Neutrophil (primary cell): ENCODE results near the gene TUB.

ENCODE experiments used
- H3K27ac ChIP-seq: fragments of 200-600 bp; sonication (generic); 2 replicates; pipeline ENCODE4 v1.5.1; 2016; ENCODE audit warnings: mild to moderate bottlenecking, moderate library complexity
- H3K27me3 ChIP-seq: fragments of 200-600 bp; sonication (generic); 2 replicates; pipeline ENCODE4 v1.6.0; 2016; ENCODE audit warnings: mild to moderate bottlenecking
- H3K36me3 ChIP-seq: fragments of 200-600 bp; sonication (generic); 2 replicates; pipeline ENCODE4 v1.5.1; 2017
- H3K4me1 ChIP-seq, 2 experiments: fragments of 200-600 bp in 1 of 2; sonication (generic) in 1 of 2; 1 replicate in 1 of 2; 2 replicates in 1 of 2; pipeline versions ENCODE4 v1.5.1 to v1.6.1; 2013 to 2016; ENCODE audit warnings: low read depth in 1 of 2, low read length in 1 of 2, mild to moderate bottlenecking in 1 of 2, moderate library complexity in 1 of 2; ENCODE audit not compliant: control insufficient read depth in 1 of 2, insufficient read depth in 1 of 2
- H3K4me3 ChIP-seq, 2 experiments: fragments of 200-600 bp in 1 of 2; sonication (generic) in 1 of 2; 1 replicate in 1 of 2; 2 replicates in 1 of 2; pipeline ENCODE4 v1.5.1; 2013 to 2016; ENCODE audit warnings: low read depth in 1 of 2, low read length in 1 of 2, mild to moderate bottlenecking in 1 of 2, moderate library complexity in 1 of 2
- H3K9me3 ChIP-seq: fragments of 200-600 bp; sonication (generic); 2 replicates; pipeline ENCODE4 v1.5.1; 2016
- CTCF ChIP-seq: fragments of 200-600 bp; sonication (generic); IDR thresholded peaks from 2 replicates; pipeline ENCODE4 v1.5.1; 2016; ENCODE audit warnings: antibody characterized with exemption

The TUB gene

GRCh38 chr11:8099291-8099899 lies 18.4 kb downstream of the TUB start:
- Histone ChIP-seq H3K9me3 (no peaks in the 10 kb centered on the region), H3K4me3 (no peak overlapping the region), H3K4me1 (no peaks in the 10 kb centered on the region), H3K27me3 (no peaks in the 10 kb centered on the region), H3K27ac (no peak overlapping the region), H3K36me3 (no peaks in the 10 kb centered on the region)
- TF ChIP-seq CTCF, result no peak

- no peaks in the 10 kb centered on the region for H3K36me3 ChIP-seq
- no peaks in the 10 kb centered on the region for H3K4me1 ChIP-seq
- H3K27me3 ChIP-seq, result no peaks in the 10 kb centered on the region
- H3K27ac ChIP-seq, result no peak overlapping the region
- TF ChIP-seq CTCF, result no peak
- H3K9me3 ChIP-seq, result no peaks in the 10 kb centered on the region
- no peak overlapping the region for H3K4me3 ChIP-seq
Observed at GRCh38 chr11:8100158-8100557, 19.1 kb downstream of the TUB start.

- Histone ChIP-seq H3K36me3 (no peaks in the 10 kb centered on the region), H3K4me1 (no peaks in the 10 kb centered on the region), H3K27ac (no peak overlapping the region), H3K4me3 (no peak overlapping the region), H3K27me3 (no peaks in the 10 kb centered on the region), H3K9me3 (no peaks in the 10 kb centered on the region)
- TF ChIP-seq CTCF, result no peak
Observed at GRCh38 chr11:8100605-8101004, 19.6 kb downstream of the TUB start.

GRCh38 chr11:8101421-8101820 lies 20.4 kb downstream of the TUB start:
- H3K9me3 ChIP-seq, result no peaks in the 10 kb centered on the region
- H3K36me3 ChIP-seq, result no peaks in the 10 kb centered on the region
- H3K27ac ChIP-seq, result no peak overlapping the region
- H3K4me3 ChIP-seq, result no peak overlapping the region
- TF ChIP-seq CTCF, result no peak
- H3K4me1 ChIP-seq, result no peaks in the 10 kb centered on the region
- H3K27me3 ChIP-seq, result no peaks in the 10 kb centered on the region

GRCh38 chr11:8102296-8102915 lies 21.4 kb downstream of the TUB start:
- no peaks in the 10 kb centered on the region for H3K36me3 ChIP-seq
- TF ChIP-seq CTCF, result no peak
- no peak overlapping the region for H3K27ac ChIP-seq

More at GRCh38 chr11:8102296-8102915, 21.4 kb downstream of the TUB start:
- H3K27me3 ChIP-seq, result no peaks in the 10 kb centered on the region
- no peak overlapping the region for H3K4me3 ChIP-seq
- no peaks in the 10 kb centered on the region for H3K4me1 ChIP-seq
- no peaks in the 10 kb centered on the region for H3K9me3 ChIP-seq
